ENCODE data around the gene CLSTN2. TPM values are rescaled to one million over a fixed set of nuclear protein-coding genes. Genes with fewer than 3 reads are reported as not detected.
A peak's percentile ranks its signal among the peaks of the same experiment; 100 is the strongest.

The CLSTN2 gene
- total RNA-seq, 1 donor from 2014 or later, result 80.9 TPM

GRCh38 chr3:140586311-140586710, 651.3 kb downstream of the CLSTN2 start:
- TF ChIP-seq EZH2 (IDR thresholded peaks at IDR 0.05; ENCODE audit: insufficient read depth, low read length) (no peak), CTCF (IDR thresholded peaks at IDR 0.05; ENCODE audit: insufficient read depth, low read depth, low read length) (no peak)
- FAIRE-seq, result no peak
- Histone ChIP-seq H3K27ac (ENCODE audit: low read depth, low read length) (peak overlapping the region; percentile 69), H3K4me2 (ENCODE audit: low read length) (peak overlapping the region; percentile 51), H3K36me3 (ENCODE audit: insufficient read depth, low read length) (no peaks in the 10 kb centered on the region), H3K79me2 (ENCODE audit: insufficient read depth, low read length) (no peaks in the 10 kb centered on the region), H3K9me3 (ENCODE audit: insufficient read depth, low read depth, low read length) (no peaks in the 10 kb centered on the region), H3K4me1 (ENCODE audit: insufficient read depth, low read length) (peaks cover 16% of the 10 kb centered on the region), H4K20me1 (ENCODE audit: insufficient read depth, low read length) (no peaks in the 10 kb centered on the region), H3K4me3 (ENCODE audit: insufficient read depth, low read depth, low read length) (no peak overlapping the region), H2AFZ (ENCODE audit: low read depth, low read length) (no peak overlapping the region), H3K9ac (ENCODE audit: low read length) (peak overlapping the region; percentile 38), H3K27me3 (ENCODE audit: insufficient read depth, low read length) (no peaks in the 10 kb centered on the region)
- Mint-ChIP-seq H3K27ac (ENCODE audit: unreplicated experiment) (peak overlapping the region; percentile 99), H3K36me3 (ENCODE audit: low read depth, unreplicated experiment) (no peaks in the 10 kb centered on the region), H3K9me3 (ENCODE audit: unreplicated experiment) (no peaks in the 10 kb centered on the region), H3K27me3 (ENCODE audit: low read depth, unreplicated experiment) (no peaks in the 10 kb centered on the region), H3K4me1 (ENCODE audit: low read depth, unreplicated experiment) (peaks cover 43% of the 10 kb centered on the region), H3K4me3 (ENCODE audit: unreplicated experiment) (no peak overlapping the region)
- no peak for DNase-seq (ENCODE audit: low read depth)

GRCh38 chr3:140588558-140588957, 653.6 kb downstream of the CLSTN2 start:
- no peaks in the 10 kb centered on the region for H3K36me3 Mint-ChIP-seq (ENCODE audit: low read depth, unreplicated experiment)
- no peaks in the 10 kb centered on the region for H3K79me2 ChIP-seq (ENCODE audit: insufficient read depth, low read length)
- no peak overlapping the region for H3K27ac ChIP-seq (ENCODE audit: low read depth, low read length)
- no peak for TF ChIP-seq EZH2 (IDR thresholded peaks at IDR 0.05; ENCODE audit: insufficient read depth, low read length)
- no peak for TF ChIP-seq CTCF (IDR thresholded peaks at IDR 0.05; ENCODE audit: insufficient read depth, low read depth, low read length)
- peaks cover 40% of the 10 kb centered on the region for H3K4me1 Mint-ChIP-seq (ENCODE audit: low read depth, unreplicated experiment)
- H3K36me3 ChIP-seq (ENCODE audit: insufficient read depth, low read length), result no peaks in the 10 kb centered on the region
- peaks cover 1% of the 10 kb centered on the region for H3K9me3 Mint-ChIP-seq (ENCODE audit: unreplicated experiment)
- H3K4me2 ChIP-seq (ENCODE audit: low read length), result no peak overlapping the region
- H3K4me1 ChIP-seq (ENCODE audit: insufficient read depth, low read length), result peaks cover 16% of the 10 kb centered on the region
- peak overlapping the region; percentile 91 for H3K27ac Mint-ChIP-seq (ENCODE audit: unreplicated experiment)
- H3K4me3 ChIP-seq (ENCODE audit: insufficient read depth, low read depth, low read length), result no peak overlapping the region
- DNase-seq (ENCODE audit: low read depth) (peak; percentile 24), FAIRE-seq (no peak)
- no peaks in the 10 kb centered on the region for H3K27me3 ChIP-seq (ENCODE audit: insufficient read depth, low read length)
- H2AFZ ChIP-seq (ENCODE audit: low read depth, low read length), result no peak overlapping the region
- H3K9me3 ChIP-seq (ENCODE audit: insufficient read depth, low read depth, low read length), result no peaks in the 10 kb centered on the region
- H4K20me1 ChIP-seq (ENCODE audit: insufficient read depth, low read length), result no peaks in the 10 kb centered on the region
- peaks cover 3% of the 10 kb centered on the region for H3K27me3 Mint-ChIP-seq (ENCODE audit: low read depth, unreplicated experiment)
- H3K9ac ChIP-seq (ENCODE audit: low read length), result no peak overlapping the region
- H3K4me3 Mint-ChIP-seq (ENCODE audit: unreplicated experiment), result no peak overlapping the region

GRCh38 chr3:140593766-140594165, 658.8 kb downstream of the CLSTN2 start:
- no peaks in the 10 kb centered on the region for H4K20me1 ChIP-seq (ENCODE audit: insufficient read depth, low read length)
- DNase-seq (ENCODE audit: low read depth) (no peak), FAIRE-seq (no peak)
- Mint-ChIP-seq H3K9me3 (ENCODE audit: unreplicated experiment) (peaks cover 1% of the 10 kb centered on the region), H3K27me3 (ENCODE audit: low read depth, unreplicated experiment) (peaks cover 4% of the 10 kb centered on the region), H3K27ac (ENCODE audit: unreplicated experiment) (no peak overlapping the region), H3K36me3 (ENCODE audit: low read depth, unreplicated experiment) (no peaks in the 10 kb centered on the region), H3K4me3 (ENCODE audit: unreplicated experiment) (no peak overlapping the region), H3K4me1 (ENCODE audit: low read depth, unreplicated experiment) (peaks cover 2% of the 10 kb centered on the region)
- TF ChIP-seq EZH2 (IDR thresholded peaks at IDR 0.05; ENCODE audit: insufficient read depth, low read length) (no peak), CTCF (IDR thresholded peaks at IDR 0.05; ENCODE audit: insufficient read depth, low read depth, low read length) (no peak)
- H3K27ac ChIP-seq (ENCODE audit: low read depth, low read length), result no peak overlapping the region
- no peak overlapping the region for H3K9ac ChIP-seq (ENCODE audit: low read length)
- H3K4me2 ChIP-seq (ENCODE audit: low read length), result no peak overlapping the region
- no peaks in the 10 kb centered on the region for H3K27me3 ChIP-seq (ENCODE audit: insufficient read depth, low read length)
- H3K9me3 ChIP-seq (ENCODE audit: insufficient read depth, low read depth, low read length), result no peaks in the 10 kb centered on the region
- no peaks in the 10 kb centered on the region for H3K36me3 ChIP-seq (ENCODE audit: insufficient read depth, low read length)
- no peaks in the 10 kb centered on the region for H3K4me1 ChIP-seq (ENCODE audit: insufficient read depth, low read length)
- H3K4me3 ChIP-seq (ENCODE audit: insufficient read depth, low read depth, low read length), result no peak overlapping the region
- no peak overlapping the region for H2AFZ ChIP-seq (ENCODE audit: low read depth, low read length)
- no peaks in the 10 kb centered on the region for H3K79me2 ChIP-seq (ENCODE audit: insufficient read depth, low read length)
